ENCODE measurements around the gene LRP2BP.

The LRP2BP gene

GRCh38 chr4:185346975-185347601, 48.6 kb downstream of the LRP2BP start:
- no peak for TF ChIP-seq CTCF (IDR thresholded peaks at IDR 0.05; ENCODE audit: extremely low read depth, insufficient read depth, missing control alignments)
- DNase-seq (ENCODE audit: low spot score) = no peak
- in situ Hi-C loops (cut with MboI; ENCODE audit: low pct_unique_long_range_greater_than_20kb, low sequenced_read_pairs, unreplicated experiment) = no loop called here

- TF ChIP-seq CTCF (IDR thresholded peaks at IDR 0.05; ENCODE audit: extremely low read depth, insufficient read depth, missing control alignments) = no peak
- peak; percentile 38 for DNase-seq (ENCODE audit: low spot score)
- in situ Hi-C loops (cut with MboI; ENCODE audit: low pct_unique_long_range_greater_than_20kb, low sequenced_read_pairs, unreplicated experiment) = no loop called here
Measured at GRCh38 chr4:185344743-185345538, 50.8 kb downstream of the LRP2BP start.

- in situ Hi-C loops (cut with MboI; ENCODE audit: low pct_unique_long_range_greater_than_20kb, low sequenced_read_pairs, unreplicated experiment) = no loop called here
Measured at GRCh38 chr4:185343726-185344581, 51.8 kb downstream of the LRP2BP start.

GRCh38 chr4:185341841-185342240, 53.9 kb downstream of the LRP2BP start:
- TF ChIP-seq CTCF (IDR thresholded peaks at IDR 0.05; ENCODE audit: extremely low read depth, insufficient read depth, missing control alignments) = no peak
- DNase-seq (ENCODE audit: low spot score) = peak; percentile 43
- in situ Hi-C loops (cut with MboI; ENCODE audit: low pct_unique_long_range_greater_than_20kb, low sequenced_read_pairs, unreplicated experiment) = no loop called here

More at GRCh38 chr4:185343726-185344581, 51.8 kb downstream of the LRP2BP start:
- peak; percentile 33 for DNase-seq (ENCODE audit: low spot score)
- no peak for TF ChIP-seq CTCF (IDR thresholded peaks at IDR 0.05; ENCODE audit: extremely low read depth, insufficient read depth, missing control alignments)

- DNase-seq (ENCODE audit: low spot score) = no peak
- TF ChIP-seq CTCF (IDR thresholded peaks at IDR 0.05; ENCODE audit: extremely low read depth, insufficient read depth, missing control alignments) = no peak
- in situ Hi-C loops (cut with MboI; ENCODE audit: low pct_unique_long_range_greater_than_20kb, low sequenced_read_pairs, unreplicated experiment) = no loop called here
Measured at GRCh38 chr4:185341377-185341776, 54.3 kb downstream of the LRP2BP start.

GRCh38 chr4:185339941-185340340, 55.8 kb downstream of the LRP2BP start:
- in situ Hi-C loops (cut with MboI; ENCODE audit: low pct_unique_long_range_greater_than_20kb, low sequenced_read_pairs, unreplicated experiment) = no loop called here
- no peak for TF ChIP-seq CTCF (IDR thresholded peaks at IDR 0.05; ENCODE audit: extremely low read depth, insufficient read depth, missing control alignments)
- no peak for DNase-seq (ENCODE audit: low spot score)
